IMR-90 (cell line): ENCODE data around the gene ASB9.

Experiments
- BHLHE40 ChIP-seq: fragments of 150-350 bp; IDR thresholded peaks from 2 replicates; pipeline ENCODE4 v1.6.1; 2016; ENCODE audit warnings: mild to moderate bottlenecking, low read depth, low read length
- CHD1 ChIP-seq: IDR thresholded peaks from 2 replicates; pipeline ENCODE4 v1.6.1; 2012; ENCODE audit warnings: low read depth, low read length, improper control_type of control experiment
- FOS ChIP-seq: fragments of 150-350 bp; IDR thresholded peaks from 2 replicates; pipeline ENCODE4 v1.6.1; 2016; ENCODE audit warnings: low read depth, low read length
- POLR2A ChIP-seq: IDR thresholded peaks from 2 replicates; pipeline ENCODE4 v1.6.1; 2012; ENCODE audit warnings: mild to moderate bottlenecking, low read depth, low read length
- RAD21 ChIP-seq: IDR thresholded peaks from 2 replicates; pipeline ENCODE4 v1.6.1; 2012; ENCODE audit warnings: low read length, improper control_type of control experiment
- RCOR1 ChIP-seq: IDR thresholded peaks from 2 replicates; pipeline ENCODE4 v1.6.1; 2012; ENCODE audit warnings: mild to moderate bottlenecking, low read length, improper control_type of control experiment; ENCODE audit not compliant: insufficient replicate concordance
- RFX5 ChIP-seq: IDR thresholded peaks from 2 replicates; pipeline ENCODE4 v1.8.0; 2012; ENCODE audit warnings: low read depth, mild to moderate bottlenecking, low read length, moderate library complexity
- SMC3 ChIP-seq: fragments of 150-350 bp; IDR thresholded peaks from 2 replicates; pipeline ENCODE4 v1.6.1; 2016; ENCODE audit warnings: low read depth, mild to moderate bottlenecking, antibody characterized with exemption, low read length, moderate library complexity
- TF ChIP-seq, protein P1 (sequence below): conservative IDR thresholded peaks from 2 replicates; pipeline ENCODE4 v1.5.1; 2012; ENCODE audit warnings: mild to moderate bottlenecking, low read depth, low read length, improper control_type of control experiment
- TF ChIP-seq, protein P2 (sequence below): fragments of 150-350 bp; IDR thresholded peaks from 2 replicates; pipeline ENCODE4 v1.6.1; 2017; ENCODE audit warnings: mild to moderate bottlenecking, antibody characterized with exemption, low read length, low read depth

DNA sequence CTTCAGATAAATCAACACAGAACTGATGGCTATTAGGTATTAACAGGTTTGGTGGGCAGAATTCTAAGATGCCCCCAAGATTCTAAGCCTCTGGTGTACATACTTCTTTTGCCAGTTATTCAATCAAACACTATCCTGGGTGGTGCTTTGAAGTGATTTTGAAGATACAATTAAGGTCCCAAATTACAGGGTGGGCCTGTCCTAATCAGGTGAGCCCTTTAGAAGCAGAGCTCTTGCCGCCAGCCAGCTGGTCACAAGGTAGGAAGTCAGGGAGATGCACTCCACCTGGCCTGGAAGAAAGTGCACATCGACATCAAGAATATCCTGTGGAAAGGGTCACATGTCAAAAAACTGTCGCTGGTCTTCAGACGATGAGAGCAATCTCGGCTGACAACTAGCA lies 29.5 kb downstream of the ASB9 start:
- TF ChIP-seq, protein P1, sequence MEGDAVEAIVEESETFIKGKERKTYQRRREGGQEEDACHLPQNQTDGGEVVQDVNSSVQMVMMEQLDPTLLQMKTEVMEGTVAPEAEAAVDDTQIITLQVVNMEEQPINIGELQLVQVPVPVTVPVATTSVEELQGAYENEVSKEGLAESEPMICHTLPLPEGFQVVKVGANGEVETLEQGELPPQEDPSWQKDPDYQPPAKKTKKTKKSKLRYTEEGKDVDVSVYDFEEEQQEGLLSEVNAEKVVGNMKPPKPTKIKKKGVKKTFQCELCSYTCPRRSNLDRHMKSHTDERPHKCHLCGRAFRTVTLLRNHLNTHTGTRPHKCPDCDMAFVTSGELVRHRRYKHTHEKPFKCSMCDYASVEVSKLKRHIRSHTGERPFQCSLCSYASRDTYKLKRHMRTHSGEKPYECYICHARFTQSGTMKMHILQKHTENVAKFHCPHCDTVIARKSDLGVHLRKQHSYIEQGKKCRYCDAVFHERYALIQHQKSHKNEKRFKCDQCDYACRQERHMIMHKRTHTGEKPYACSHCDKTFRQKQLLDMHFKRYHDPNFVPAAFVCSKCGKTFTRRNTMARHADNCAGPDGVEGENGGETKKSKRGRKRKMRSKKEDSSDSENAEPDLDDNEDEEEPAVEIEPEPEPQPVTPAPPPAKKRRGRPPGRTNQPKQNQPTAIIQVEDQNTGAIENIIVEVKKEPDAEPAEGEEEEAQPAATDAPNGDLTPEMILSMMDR, result no peak
- TF ChIP-seq RCOR1 (no peak), POLR2A (no peak), CHD1 (no peak), RAD21 (no peak), SMC3 (no peak), FOS (no peak), RFX5 (no peak), BHLHE40 (no peak)
- TF ChIP-seq, protein P2, sequence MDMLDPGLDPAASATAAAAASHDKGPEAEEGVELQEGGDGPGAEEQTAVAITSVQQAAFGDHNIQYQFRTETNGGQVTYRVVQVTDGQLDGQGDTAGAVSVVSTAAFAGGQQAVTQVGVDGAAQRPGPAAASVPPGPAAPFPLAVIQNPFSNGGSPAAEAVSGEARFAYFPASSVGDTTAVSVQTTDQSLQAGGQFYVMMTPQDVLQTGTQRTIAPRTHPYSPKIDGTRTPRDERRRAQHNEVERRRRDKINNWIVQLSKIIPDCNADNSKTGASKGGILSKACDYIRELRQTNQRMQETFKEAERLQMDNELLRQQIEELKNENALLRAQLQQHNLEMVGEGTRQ, result no peak
